ENCODE results near the gene KRT84. TPM values are rescaled to one million over a fixed set of nuclear protein-coding genes. Genes with fewer than 3 reads are reported as not detected.

KRT84 gene
- total RNA-seq, 1 donor, result not detected

- peak; percentile 50 for DNase-seq (ENCODE audit: insufficient read length, low spot score, missing footprints)
- Histone ChIP-seq H3K27ac (ENCODE audit: low read depth, low read length) (no peak overlapping the region), H3K9me3 (ENCODE audit: low read depth, low read length) (peaks cover 3% of the 10 kb centered on the region), H3K36me3 (ENCODE audit: insufficient read depth, low read length) (no peaks in the 10 kb centered on the region), H3K27me3 (ENCODE audit: insufficient read depth, low read length) (peaks cover 41% of the 10 kb centered on the region), H4K20me1 (ENCODE audit: insufficient read depth, low read length) (no peaks in the 10 kb centered on the region), H3K4me1 (ENCODE audit: insufficient read depth, low read length) (no peaks in the 10 kb centered on the region), H3K4me2 (ENCODE audit: insufficient read depth, low read length) (no peak overlapping the region), H3K4me3 (ENCODE audit: insufficient read depth, low read length) (no peak overlapping the region), H2AFZ (ENCODE audit: low read length) (no peak overlapping the region), H3K79me2 (ENCODE audit: insufficient read depth, low read length) (no peaks in the 10 kb centered on the region)
- TF ChIP-seq CTCF (IDR thresholded peaks at IDR 0.05; ENCODE audit: extremely low read depth, low read depth, low read length), result no peak
Observed at GRCh38 chr12:52338241-52338960, 47.1 kb downstream of the KRT84 start.

GRCh38 chr12:52337054-52337453 is 48.4 kb downstream of the KRT84 start:
- DNase-seq (ENCODE audit: insufficient read length, low spot score, missing footprints), result peak; percentile 23
- Histone ChIP-seq H3K9me3 (ENCODE audit: low read depth, low read length) (peaks cover 3% of the 10 kb centered on the region), H3K4me1 (ENCODE audit: insufficient read depth, low read length) (no peaks in the 10 kb centered on the region)

GRCh38 chr12:52336641-52337040 is 48.8 kb downstream of the KRT84 start:
- no peak overlapping the region for H2AFZ ChIP-seq (ENCODE audit: low read length)
- no peaks in the 10 kb centered on the region for H3K79me2 ChIP-seq (ENCODE audit: insufficient read depth, low read length)
- H3K27ac ChIP-seq (ENCODE audit: low read depth, low read length), result no peak overlapping the region
- H3K4me2 ChIP-seq (ENCODE audit: insufficient read depth, low read length), result no peak overlapping the region
- H3K27me3 ChIP-seq (ENCODE audit: insufficient read depth, low read length), result peaks cover 27% of the 10 kb centered on the region
- H3K4me3 ChIP-seq (ENCODE audit: insufficient read depth, low read length), result no peak overlapping the region
- no peaks in the 10 kb centered on the region for H3K4me1 ChIP-seq (ENCODE audit: insufficient read depth, low read length)
- no peaks in the 10 kb centered on the region for H4K20me1 ChIP-seq (ENCODE audit: insufficient read depth, low read length)
- TF ChIP-seq CTCF (IDR thresholded peaks at IDR 0.05; ENCODE audit: extremely low read depth, low read depth, low read length), result no peak
- DNase-seq (ENCODE audit: insufficient read length, low spot score, missing footprints), result no peak
- no peaks in the 10 kb centered on the region for H3K36me3 ChIP-seq (ENCODE audit: insufficient read depth, low read length)
- H3K9me3 ChIP-seq (ENCODE audit: low read depth, low read length), result peaks cover 3% of the 10 kb centered on the region

More at GRCh38 chr12:52337054-52337453, 48.4 kb downstream of the KRT84 start:
- TF ChIP-seq CTCF (IDR thresholded peaks at IDR 0.05; ENCODE audit: extremely low read depth, low read depth, low read length), result no peak
- Histone ChIP-seq H3K36me3 (ENCODE audit: insufficient read depth, low read length) (no peaks in the 10 kb centered on the region), H2AFZ (ENCODE audit: low read length) (no peak overlapping the region), H3K4me3 (ENCODE audit: insufficient read depth, low read length) (no peak overlapping the region), H4K20me1 (ENCODE audit: insufficient read depth, low read length) (no peaks in the 10 kb centered on the region), H3K27me3 (ENCODE audit: insufficient read depth, low read length) (peaks cover 32% of the 10 kb centered on the region), H3K79me2 (ENCODE audit: insufficient read depth, low read length) (no peaks in the 10 kb centered on the region), H3K27ac (ENCODE audit: low read depth, low read length) (no peak overlapping the region), H3K4me2 (ENCODE audit: insufficient read depth, low read length) (no peak overlapping the region)

GRCh38 chr12:52335598-52336262 is 49.7 kb downstream of the KRT84 start:
- H3K9me3 ChIP-seq (ENCODE audit: low read depth, low read length), result peaks cover 3% of the 10 kb centered on the region
- DNase-seq (ENCODE audit: insufficient read length, low spot score, missing footprints), result no peak
- no peaks in the 10 kb centered on the region for H3K4me1 ChIP-seq (ENCODE audit: insufficient read depth, low read length)
- no peaks in the 10 kb centered on the region for H3K79me2 ChIP-seq (ENCODE audit: insufficient read depth, low read length)
- H3K27me3 ChIP-seq (ENCODE audit: insufficient read depth, low read length), result peaks cover 20% of the 10 kb centered on the region
- H3K36me3 ChIP-seq (ENCODE audit: insufficient read depth, low read length), result no peaks in the 10 kb centered on the region
- H3K4me3 ChIP-seq (ENCODE audit: insufficient read depth, low read length), result no peak overlapping the region
- TF ChIP-seq CTCF (IDR thresholded peaks at IDR 0.05; ENCODE audit: extremely low read depth, low read depth, low read length), result no peak
- no peak overlapping the region for H2AFZ ChIP-seq (ENCODE audit: low read length)
- no peak overlapping the region for H3K4me2 ChIP-seq (ENCODE audit: insufficient read depth, low read length)
- no peak overlapping the region for H3K27ac ChIP-seq (ENCODE audit: low read depth, low read length)
- H4K20me1 ChIP-seq (ENCODE audit: insufficient read depth, low read length), result no peaks in the 10 kb centered on the region
